Mammary epithelial cell (primary cell): ENCODE measurements around the gene SCCPDH.

Experiments used
- CTCF ChIP-seq, 2 donors: IDR thresholded peaks in 1 of 2; conservative IDR thresholded peaks in 1 of 2; 2 replicates each; pipeline ENCODE4 v1.5.1; 2011 to 2012; ENCODE audit warnings: inconsistent platforms in 2 of 2, low read length in 2 of 2, mild to moderate bottlenecking in 2 of 2, control low read depth in 1 of 2, low read depth in 1 of 2; ENCODE audit not compliant: insufficient read depth in 1 of 2; ENCODE audit errors: extremely low read depth in 1 of 2
- EZH2 ChIP-seq: IDR thresholded peaks from 2 replicates; pipeline ENCODE4 v1.6.1; 2012; ENCODE audit warnings: low read length, inconsistent platforms, borderline replicate concordance

GRCh38 chr1:246791303-246791918, 67.2 kb downstream of the SCCPDH start:
- TF ChIP-seq EZH2 = no peak
- TF ChIP-seq CTCF (conservative IDR thresholded peaks at IDR 0.05 in 1 of 2, IDR thresholded peaks at IDR 0.05 in 1 of 2; ENCODE audit: extremely low read depth in 1 of 2, insufficient read depth in 1 of 2, low read depth in 1 of 2, low read length in 2 of 2) = no peak
